GM12878 (cell line): ENCODE measurements around the gene LTBP2. TPM values are rescaled to one million over a fixed set of nuclear protein-coding genes. Genes with fewer than 3 reads are reported as not detected.

Source experiments
- ATAC-seq: fragments of 200-7000 bp; cut with Tn5 transposase; 3 replicates; pipeline ENCODE4 v1.9.1; 2020; ENCODE audit warnings: mild to moderate bottlenecking, moderate library complexity
- BruUV-seq: library from RNA; stranded (reverse); fragments of 400-500 nt; replicated peaks from 2 replicates; lab custom pipeline; 2021; lab: Mats Ljungman, UMichigan
- CTCF ChIA-PET: fragments of 300-600 bp; sonication (Branson Sonifier 250); formaldehyde crosslinking; extraction: SDS; loops from one replicate; lab custom pipeline; 2021; ENCODE audit warnings: inconsistent platforms; lab: Yijun Ruan, JAX
- POLR2A ChIA-PET: fragments of 350-600 bp; formaldehyde crosslinking; extraction: SDS; loops from one replicate; lab custom pipeline; 2021; ENCODE audit warnings: inconsistent platforms; lab: Charles Lee
- RAD21 ChIA-PET: fragments of 300-600 bp; sonication (Branson Sonifier 250); formaldehyde crosslinking; loops from one replicate; lab custom pipeline; 2023; ENCODE audit warnings: antibody characterized with exemption; ENCODE audit not compliant: unreplicated experiment; lab: Charles Lee
- SMC1A ChIA-PET: fragments of 300-600 bp; sonication (Branson Sonifier 250); formaldehyde crosslinking; loops from one replicate; lab custom pipeline; 2023; ENCODE audit not compliant: unreplicated experiment, uncharacterized antibody; lab: Charles Lee
- DNase-seq: peaks from one replicate; pipeline ENCODE4 v3.0.0-alpha.2; 2011; ENCODE audit warnings: low read depth, low spot score
- FAIRE-seq: peaks from 3 replicates; lab custom pipeline; 2011; peaks lifted over from hg19 to GRCh38; lab: Jason Lieb, UNC
- H2AFZ ChIP-seq: 2 replicates; pipeline ENCODE4 v1.6.0; 2011; ENCODE audit warnings: low read depth, low read length, control low read depth; ENCODE audit not compliant: control insufficient read depth
- H3K27ac ChIP-seq: 2 replicates; pipeline ENCODE4 v1.5.1; 2011; ENCODE audit warnings: control low read depth; ENCODE audit not compliant: control insufficient read depth, insufficient read depth
- H3K27me3 ChIP-seq, 2 experiments: replicated peaks in 1 of 2; 2 replicates each; pipeline versions ENCODE4 v1.6.0 to v1.6.1; 2011; ENCODE audit warnings: low read length in 1 of 2; ENCODE audit not compliant: control insufficient read depth in 2 of 2, insufficient read depth in 2 of 2
- H3K36me3 ChIP-seq, 2 experiments: 2 replicates each; pipeline ENCODE4 v1.5.1; 2011; ENCODE audit warnings: low read length in 1 of 2; ENCODE audit not compliant: control insufficient read depth in 2 of 2, insufficient read depth in 2 of 2
- H3K4me1 ChIP-seq: 2 replicates; pipeline ENCODE4 v1.6.1; 2011; ENCODE audit warnings: mild to moderate bottlenecking, low read length, moderate library complexity, mixed read lengths; ENCODE audit not compliant: control insufficient read depth, insufficient read depth
- H3K4me2 ChIP-seq: 2 replicates; pipeline ENCODE4 v1.6.0; 2011; ENCODE audit warnings: control low read depth; ENCODE audit not compliant: control insufficient read depth, insufficient read depth
- H3K4me3 ChIP-seq: fragments of 200-600 bp; sonication (generic); 2 replicates; pipeline ENCODE4 v1.5.1; 2016
- H3K79me2 ChIP-seq: 2 replicates; pipeline ENCODE4 v1.6.0; 2011; ENCODE audit warnings: low read length; ENCODE audit not compliant: control insufficient read depth, insufficient read depth
- H3K9ac ChIP-seq: 2 replicates; pipeline ENCODE4 v1.8.0; 2011; ENCODE audit warnings: low read length, control low read depth, mixed read lengths; ENCODE audit not compliant: control insufficient read depth, insufficient read depth
- H3K9me3 ChIP-seq: replicated peaks from 3 replicates; pipeline ENCODE4 v1.5.1; 2011; ENCODE audit warnings: mild to moderate bottlenecking, low read length; ENCODE audit not compliant: control insufficient read depth, insufficient read depth
- H4K20me1 ChIP-seq: 2 replicates; pipeline ENCODE4 v1.6.0; 2011; ENCODE audit not compliant: control insufficient read depth, insufficient read depth
- BACH1 ChIP-seq: fragments of 450-650 bp; IDR thresholded peaks from 2 replicates; pipeline ENCODE4 v1.6.1; 2017; ENCODE audit warnings: mild to moderate bottlenecking, borderline replicate concordance
- BCL3 ChIP-seq: IDR thresholded peaks from 2 replicates; pipeline ENCODE4 v1.6.1; 2011; ENCODE audit warnings: borderline replicate concordance, low read depth, mild to moderate bottlenecking, moderate library complexity, low read length; ENCODE audit not compliant: insufficient read depth, poor library complexity, severe bottlenecking
- CBX5 ChIP-seq: sonication (generic); IDR thresholded peaks from 2 replicates; pipeline ENCODE4 v1.6.1; 2016; ENCODE audit warnings: low read depth, moderate library complexity, mild to moderate bottlenecking, inconsistent platforms
- CREB1 ChIP-seq: IDR thresholded peaks from 2 replicates; pipeline ENCODE4 v1.6.1; 2012; ENCODE audit warnings: low read depth, mild to moderate bottlenecking, inconsistent platforms
- CREM ChIP-seq: IDR thresholded peaks from 2 replicates; pipeline ENCODE4 v1.6.1; 2014; ENCODE audit warnings: antibody characterized with exemption, low read depth
- EED ChIP-seq: sonication (generic); IDR thresholded peaks from 2 replicates; pipeline ENCODE4 v1.6.1; 2016; ENCODE audit warnings: antibody characterized with exemption, low read depth
- EZH2 ChIP-seq: IDR thresholded peaks from 2 replicates; pipeline ENCODE4 v1.6.1; 2012; ENCODE audit warnings: low read depth, mild to moderate bottlenecking, control low read depth, inconsistent platforms, low read length, borderline replicate concordance; ENCODE audit not compliant: control insufficient read depth
- IKZF1 ChIP-seq: fragments of 450-650 bp; conservative IDR thresholded peaks from 2 replicates; pipeline ENCODE4 v1.6.1; 2017; ENCODE audit warnings: antibody characterized with exemption, mild to moderate bottlenecking
- LARP7 ChIP-seq: fragments of 450-650 bp; IDR thresholded peaks from 2 replicates; pipeline ENCODE4 v1.6.1; 2017; ENCODE audit warnings: mild to moderate bottlenecking
- NKRF ChIP-seq: fragments of 450-650 bp; conservative IDR thresholded peaks from 2 replicates; pipeline ENCODE4 v1.6.1; 2017; ENCODE audit warnings: mild to moderate bottlenecking, moderate library complexity
- NR2C2 ChIP-seq: IDR thresholded peaks from 2 replicates; pipeline ENCODE4 v1.6.1; 2011; ENCODE audit warnings: borderline replicate concordance, low read depth; ENCODE audit not compliant: control insufficient read depth, insufficient read length
- NR2F1 ChIP-seq: fragments of 450-650 bp; conservative IDR thresholded peaks from 2 replicates; pipeline ENCODE4 v1.6.1; 2017; ENCODE audit warnings: mild to moderate bottlenecking
- POLR2AphosphoS2 ChIP-seq: IDR thresholded peaks from 2 replicates; pipeline ENCODE4 v1.6.1; 2011; ENCODE audit warnings: low read depth, mild to moderate bottlenecking, low read length, improper control_type of control experiment, moderate library complexity
- RAD51 ChIP-seq: fragments of 450-650 bp; IDR thresholded peaks from 2 replicates; pipeline ENCODE4 v1.6.1; 2016; ENCODE audit warnings: moderate library complexity, mild to moderate bottlenecking, inconsistent platforms
- SMC3 ChIP-seq: IDR thresholded peaks from 2 replicates; pipeline ENCODE4 v1.6.1; 2011; ENCODE audit warnings: low read length, improper control_type of control experiment, borderline replicate concordance
- ZNF207 ChIP-seq: fragments of 450-650 bp; IDR thresholded peaks from 2 replicates; pipeline ENCODE4 v1.6.1; 2014; ENCODE audit warnings: antibody characterized with exemption, mild to moderate bottlenecking, borderline replicate concordance
- WGBS: methylation state at CpG from one replicate; pipeline ENCODE4 v1.1.6; 2016; ENCODE audit warnings: low lambda C conversion rate; ENCODE audit not compliant: insufficient replicate concordance, insufficient coverage; ENCODE audit errors: missing lambda C conversion rate; 5-methylcytosine and 5-hydroxymethylcytosine counted together
- in situ Hi-C: fragments of 300-500 bp; cut with MboI; formaldehyde crosslinking; loops from 9 replicates; pipeline ENCODE4 v1.14.3; 2018; ENCODE audit warnings: mixed read lengths
- intact Hi-C: fragments of 100-400 bp; cut with micrococcal nuclease; formaldehyde crosslinking; loops from one replicate; pipeline ENCODE4 v1.14.2; 2022; ENCODE audit not compliant: unreplicated experiment
- polyA plus RNA-seq, 11 experiments: library from polyadenylated mRNA; depleted of rRNA in 4 of 11; unstranded in 6 of 11; stranded (reverse) in 5 of 11; fragments of >200 nt; fragmentation: Nextera tagmentation in 4 of 11; fragmentation: Illumina TruSeq in 1 of 11; extraction: Ambion mirVana in 4 of 11; extraction: Trizol in 1 of 11; gene quantifications; 1 replicate in 1 of 11; 2 replicates in 10 of 11; pipeline versions ENCODE4 v1.2.1 to v1.2.3, GENCODE V29; 2011 to 2016; ENCODE audit warnings: inconsistent platforms in 2 of 11, missing spikeins in 2 of 11, low read depth in 1 of 11
- total RNA-seq, 4 experiments: library from RNA; depleted of rRNA in 3 of 4; stranded (reverse); fragments of >200 nt in 3 of 4; fragmentation: Illumina TruSeq in 1 of 4; extraction: Trizol in 1 of 4; gene quantifications; 2 replicates each; pipeline versions ENCODE4 v1.2.1 to v1.2.3, GENCODE V29; 2013 to 2021
- TF ChIP-seq, protein P1 (sequence below): IDR thresholded peaks from 2 replicates; pipeline ENCODE4 v1.6.1; 2012; ENCODE audit warnings: low read depth, low read length, improper control_type of control experiment
- TF ChIP-seq, protein P2 (sequence below): fragments of 450-650 bp; IDR thresholded peaks from 2 replicates; pipeline ENCODE4 v1.6.1; 2017; ENCODE audit warnings: mild to moderate bottlenecking, low read depth, inconsistent platforms; ENCODE audit not compliant: poor library complexity, severe bottlenecking

Gene LTBP2
- total and polyA plus RNA-seq, 10 of the 15 experiments (the other 5 are each of a cell fraction or from before 2014, with no cell fraction given): 0.03 to 0.23 (median 0.06) TPM; not detected in 1

DNA sequence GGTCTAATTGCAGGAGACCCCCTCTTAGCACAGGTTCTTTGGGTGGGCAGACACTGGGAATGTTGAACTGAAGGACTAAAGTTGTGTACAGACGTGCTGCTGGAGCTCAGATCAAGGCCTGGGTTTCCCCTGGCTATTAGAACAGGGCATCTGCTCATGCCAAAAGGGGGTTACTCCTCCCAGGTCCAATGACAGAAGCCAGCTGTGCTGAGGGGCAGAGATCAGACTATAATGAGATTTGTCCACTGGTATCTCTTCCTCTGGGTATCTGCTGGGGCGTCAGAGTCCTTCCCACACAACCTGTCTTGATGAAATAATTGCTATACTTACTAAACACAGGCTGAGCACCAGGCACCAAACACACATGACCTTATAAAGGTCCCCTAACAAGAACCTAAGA, 42.6 kb downstream of the LTBP2 start:
- no peak for FAIRE-seq
- WGBS: 9% methylated on average over 2 of the region's 2 CpGs
- TF ChIP-seq, protein P1, sequence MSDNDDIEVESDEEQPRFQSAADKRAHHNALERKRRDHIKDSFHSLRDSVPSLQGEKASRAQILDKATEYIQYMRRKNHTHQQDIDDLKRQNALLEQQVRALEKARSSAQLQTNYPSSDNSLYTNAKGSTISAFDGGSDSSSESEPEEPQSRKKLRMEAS: no peak
- no peak for TF ChIP-seq NR2F1
- TF ChIP-seq POLR2AphosphoS2: no peak
- no peak for TF ChIP-seq NKRF
- no peak for TF ChIP-seq LARP7
- TF ChIP-seq, protein P2, sequence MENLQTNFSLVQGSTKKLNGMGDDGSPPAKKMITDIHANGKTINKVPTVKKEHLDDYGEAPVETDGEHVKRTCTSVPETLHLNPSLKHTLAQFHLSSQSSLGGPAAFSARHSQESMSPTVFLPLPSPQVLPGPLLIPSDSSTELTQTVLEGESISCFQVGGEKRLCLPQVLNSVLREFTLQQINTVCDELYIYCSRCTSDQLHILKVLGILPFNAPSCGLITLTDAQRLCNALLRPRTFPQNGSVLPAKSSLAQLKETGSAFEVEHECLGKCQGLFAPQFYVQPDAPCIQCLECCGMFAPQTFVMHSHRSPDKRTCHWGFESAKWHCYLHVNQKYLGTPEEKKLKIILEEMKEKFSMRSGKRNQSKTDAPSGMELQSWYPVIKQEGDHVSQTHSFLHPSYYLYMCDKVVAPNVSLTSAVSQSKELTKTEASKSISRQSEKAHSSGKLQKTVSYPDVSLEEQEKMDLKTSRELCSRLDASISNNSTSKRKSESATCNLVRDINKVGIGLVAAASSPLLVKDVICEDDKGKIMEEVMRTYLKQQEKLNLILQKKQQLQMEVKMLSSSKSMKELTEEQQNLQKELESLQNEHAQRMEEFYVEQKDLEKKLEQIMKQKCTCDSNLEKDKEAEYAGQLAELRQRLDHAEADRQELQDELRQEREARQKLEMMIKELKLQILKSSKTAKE: no peak
- TF ChIP-seq CREB1: no peak
- no peak for TF ChIP-seq RAD51
- no peak for TF ChIP-seq NR2C2
- no peak for TF ChIP-seq CBX5
- TF ChIP-seq IKZF1: no peak
- TF ChIP-seq SMC3: no peak
- TF ChIP-seq ZNF207: no peak
- no peak for TF ChIP-seq BACH1
- no peak for TF ChIP-seq BCL3
- TF ChIP-seq CREM: no peak
- no peak for TF ChIP-seq EED
- no peak for TF ChIP-seq EZH2

More for the DNA sequence above, 42.6 kb downstream of the LTBP2 start:
- Histone ChIP-seq H3K4me2 (no peak overlapping the region), H3K4me1 (no peaks in the 10 kb centered on the region), H3K9me3 (no peaks in the 10 kb centered on the region), H2AFZ (no peak overlapping the region), H4K20me1 (no peaks in the 10 kb centered on the region), H3K36me3 (no peaks in the 10 kb centered on the region), H3K9ac (no peak overlapping the region), H3K4me3 (no peak overlapping the region), H3K27me3 (no peaks in the 10 kb centered on the region; a peak in 1 of 4 replicates), H3K79me2 (no peaks in the 10 kb centered on the region), H3K27ac (no peak overlapping the region)
- ChIA-PET CTCF (no interaction called here), RAD21 (interaction anchor here (0.5 to 1.0 kb wide), 3 partner anchors 23 to 152 kb away, joined by 3 read pairs; no protein-coding TSS in a partner anchor), SMC1A (interaction anchor here (0.6 to 1.3 kb wide), 2 partner anchors 40 to 101 kb away, joined by 3 read pairs; no protein-coding TSS in a partner anchor), POLR2A (no interaction called here)
- intact Hi-C loops: no loop called here
- no peak for DNase-seq
- in situ Hi-C loops: no loop called here
- no TSS peak for BruUV-seq
- ATAC-seq: no peak
